OCI-LY3 (cell line): ENCODE results near the gene SHLD1.

ENCODE experiments used
- CTCF ChIP-seq: fragments of 200-600, 300-600 bp; sonication (generic); IDR thresholded peaks from 2 replicates; pipeline ENCODE4 v1.5.1; 2014; ENCODE audit warnings: antibody characterized with exemption, low read length, low read depth
- EZH2phosphoT487 ChIP-seq: fragments of 200-600 bp; shearing (Covaris generic); IDR thresholded peaks from 2 replicates; pipeline ENCODE4 v1.6.1; 2018; ENCODE audit warnings: antibody characterized with exemption, mixed run types, low read depth

DNA sequence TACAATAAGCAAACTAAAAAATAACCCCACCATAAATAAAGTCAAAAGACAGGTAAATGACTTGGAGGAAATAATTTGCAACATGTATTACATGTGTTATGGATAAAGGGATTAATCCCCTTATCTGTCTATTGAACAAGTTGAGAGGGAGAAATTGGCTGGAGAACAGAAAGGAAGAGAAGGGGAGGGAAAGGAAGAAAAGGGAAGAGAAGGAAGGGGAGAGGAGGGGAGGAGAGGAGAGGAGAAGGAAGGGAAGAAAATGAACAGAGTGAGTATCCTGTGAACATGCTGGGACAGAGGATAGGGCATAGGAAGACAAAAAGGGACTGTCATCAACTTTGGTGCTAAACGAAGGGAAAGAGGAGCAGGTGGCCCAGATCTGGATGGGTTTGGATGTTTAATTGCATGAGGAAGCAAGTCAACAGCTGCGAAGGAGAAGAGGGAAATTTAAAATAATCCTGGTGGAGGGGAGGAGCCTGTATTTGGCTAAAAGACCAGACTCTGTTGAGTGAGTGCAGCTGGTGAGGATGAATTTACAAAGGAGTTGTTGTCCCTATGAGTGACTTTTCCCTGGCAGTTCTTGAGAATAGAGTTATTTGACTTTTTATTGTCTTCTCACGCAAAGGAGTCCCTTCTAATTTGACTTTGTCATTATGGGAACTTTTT lies 14.2 kb upstream of the SHLD1 start:
- TF ChIP-seq CTCF = no peak
- no peak for TF ChIP-seq EZH2phosphoT487
